ENCODE data around the gene PRSS3.
"Not testable (repeated sequence)": the region's sequence is repeated elsewhere in the genome, so short reads cannot be mapped to it uniquely, and the experiment has no call there.

Gene PRSS3

DNA sequence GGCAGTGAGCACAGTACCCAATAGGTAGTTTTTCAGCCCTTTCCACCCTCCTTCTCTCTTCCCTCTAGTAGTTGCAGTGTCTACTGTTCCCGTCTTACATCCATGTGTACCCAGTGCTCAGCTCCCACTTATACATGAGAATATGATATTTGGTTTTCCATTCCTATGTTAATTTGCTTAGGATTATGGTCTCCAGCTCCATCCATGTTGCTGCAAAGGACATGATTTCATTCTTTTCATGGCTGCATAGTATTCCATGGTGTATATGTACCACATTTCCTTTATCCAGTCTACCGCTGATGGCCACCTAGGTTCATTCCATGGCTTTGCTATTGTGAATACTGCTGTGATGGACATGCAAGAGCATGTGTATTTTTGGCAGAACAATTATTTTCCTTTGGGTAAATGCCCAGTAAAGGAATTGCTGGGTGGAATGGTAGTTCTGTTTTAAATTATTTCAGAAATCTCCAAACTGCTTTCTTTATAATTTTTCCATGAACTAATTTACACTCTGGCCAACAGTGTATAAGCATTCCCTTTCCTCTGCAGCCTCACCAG lies 6.7 kb downstream of the PRSS3 start:
- H3K4me3 ChIP-seq (ENCODE audit: extremely low read depth, insufficient read depth, low read length, poor library complexity, severe bottlenecking); H3K9me3 ChIP-seq (ENCODE audit: control insufficient read depth, low read length): not testable (repeated sequence)
- whole genome bisulfite sequencing, 2 experiments (ENCODE audit: insufficient coverage in 2 of 2): no CpG with 5 or more reads among the region's 2 CpGs

DNA sequence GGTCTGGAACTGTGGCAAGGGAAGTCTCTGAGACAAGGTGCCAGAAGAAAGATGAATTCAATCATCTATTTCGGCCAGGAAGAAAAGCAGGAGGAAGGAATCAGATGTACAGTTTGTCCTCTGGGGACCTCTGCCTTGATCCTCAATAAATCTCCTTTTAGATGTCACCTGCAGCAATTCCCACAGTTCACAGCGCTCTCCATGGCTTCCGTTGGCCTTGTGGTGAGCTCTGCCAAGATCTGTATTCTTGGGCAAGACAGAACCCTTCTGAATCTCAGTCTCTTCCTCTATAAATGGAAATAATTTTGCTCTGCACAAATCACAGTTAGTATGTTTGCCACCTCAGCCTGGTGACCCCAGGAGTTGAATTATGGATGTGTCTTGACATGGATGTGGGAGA lies 8.8 kb downstream of the PRSS3 start:
- not testable (repeated sequence) for H3K9me3 ChIP-seq (ENCODE audit: control insufficient read depth, low read length); H3K4me3 ChIP-seq (ENCODE audit: extremely low read depth, insufficient read depth, low read length, poor library complexity, severe bottlenecking); H3K27ac ChIP-seq (ENCODE audit: low read depth, low read length, severe bottlenecking); H3K36me3 ChIP-seq (ENCODE audit: control insufficient read depth, insufficient read depth, low read length); H3K4me1 ChIP-seq (ENCODE audit: control insufficient read depth, insufficient read depth, low read length, poor library complexity, severe bottlenecking)
- 82 to 95% methylated on average over 3 of the region's 3 CpGs for WGBS, 2 experiments (ENCODE audit: insufficient coverage in 2 of 2)

More for the DNA sequence above, 6.7 kb downstream of the PRSS3 start:
- H3K36me3 ChIP-seq (ENCODE audit: control insufficient read depth, insufficient read depth, low read length); H3K4me1 ChIP-seq (ENCODE audit: control insufficient read depth, insufficient read depth, low read length, poor library complexity, severe bottlenecking); H3K27ac ChIP-seq (ENCODE audit: low read depth, low read length, severe bottlenecking): not testable (repeated sequence)

DNA sequence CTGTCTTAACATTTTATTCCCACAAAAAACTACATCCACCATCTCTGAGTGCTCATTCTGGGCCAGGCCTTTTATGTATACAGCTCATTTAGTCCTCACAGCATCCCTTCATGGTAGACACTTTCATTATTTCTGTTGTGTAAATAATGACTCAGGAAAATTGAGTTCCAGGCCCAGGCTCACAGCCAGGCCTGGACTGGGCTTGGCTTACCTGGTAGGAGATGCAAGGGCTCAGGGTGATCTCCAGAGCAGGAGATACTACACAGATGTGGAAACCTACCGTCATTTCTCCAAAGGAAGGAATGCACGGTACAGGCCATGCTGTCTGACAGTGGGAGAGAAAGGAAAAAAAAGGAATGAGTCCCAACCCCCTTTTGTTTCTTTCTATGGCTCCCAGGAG lies 11.8 kb downstream of the PRSS3 start:
- not testable (repeated sequence) for H3K27ac ChIP-seq (ENCODE audit: low read depth, low read length, severe bottlenecking); H3K9me3 ChIP-seq (ENCODE audit: control insufficient read depth, low read length); H3K4me3 ChIP-seq (ENCODE audit: extremely low read depth, insufficient read depth, low read length, poor library complexity, severe bottlenecking); H3K36me3 ChIP-seq (ENCODE audit: control insufficient read depth, insufficient read depth, low read length); H3K4me1 ChIP-seq (ENCODE audit: control insufficient read depth, insufficient read depth, low read length, poor library complexity, severe bottlenecking)
- 83% methylated on average over 2 of the region's 2 CpGs; no CpG with 5 or more reads in 1 of the 2 experiments for WGBS, 2 experiments (ENCODE audit: insufficient coverage in 2 of 2)

DNA sequence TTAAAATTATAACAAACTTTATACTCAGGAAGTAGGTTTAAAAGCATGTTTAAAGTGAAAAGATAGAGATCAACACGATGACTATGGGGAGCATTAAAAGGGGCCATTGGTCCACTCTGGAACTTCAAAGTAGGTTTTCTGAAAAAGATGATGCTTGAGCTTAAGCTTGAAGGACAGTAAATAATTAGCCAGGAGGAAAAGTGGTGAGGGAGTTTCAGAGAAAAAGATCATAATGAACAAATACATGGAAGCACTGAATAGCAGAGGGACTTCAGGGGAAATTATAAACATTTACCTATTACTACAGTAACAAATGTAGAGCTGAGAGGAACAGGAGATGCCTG lies 13.6 kb downstream of the PRSS3 start:
- 88 to 100% methylated on average over 1 of the region's 1 CpG for WGBS, 2 experiments (ENCODE audit: insufficient coverage in 2 of 2)
- not testable (repeated sequence) for H3K9me3 ChIP-seq (ENCODE audit: control insufficient read depth, low read length); H3K4me3 ChIP-seq (ENCODE audit: extremely low read depth, insufficient read depth, low read length, poor library complexity, severe bottlenecking); H3K27ac ChIP-seq (ENCODE audit: low read depth, low read length, severe bottlenecking); H3K4me1 ChIP-seq (ENCODE audit: control insufficient read depth, insufficient read depth, low read length, poor library complexity, severe bottlenecking); H3K36me3 ChIP-seq (ENCODE audit: control insufficient read depth, insufficient read depth, low read length)

DNA sequence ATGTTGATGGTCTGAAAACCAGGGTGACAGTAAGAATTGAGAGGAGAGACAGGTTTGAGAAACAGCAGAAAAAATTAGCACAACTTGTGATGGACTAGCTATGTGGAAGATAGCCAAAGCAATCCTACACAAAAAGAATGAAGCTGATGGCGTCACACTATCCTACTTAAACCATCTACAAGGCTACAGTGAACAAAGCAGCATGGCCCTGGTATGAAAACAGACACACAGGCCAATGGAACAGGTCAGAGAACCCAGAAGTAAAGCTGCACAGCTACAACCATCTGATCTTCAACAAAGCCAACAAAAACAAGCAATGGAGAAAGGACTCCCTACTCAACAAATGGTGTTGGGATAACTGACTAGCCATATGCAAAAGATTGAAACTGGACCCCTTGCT lies 14.1 kb downstream of the PRSS3 start:
- no CpG with 5 or more reads among the region's 1 CpG for WGBS, 2 experiments (ENCODE audit: insufficient coverage in 2 of 2)
- H3K27ac ChIP-seq (ENCODE audit: low read depth, low read length, severe bottlenecking): no peak overlapping the region

DNA sequence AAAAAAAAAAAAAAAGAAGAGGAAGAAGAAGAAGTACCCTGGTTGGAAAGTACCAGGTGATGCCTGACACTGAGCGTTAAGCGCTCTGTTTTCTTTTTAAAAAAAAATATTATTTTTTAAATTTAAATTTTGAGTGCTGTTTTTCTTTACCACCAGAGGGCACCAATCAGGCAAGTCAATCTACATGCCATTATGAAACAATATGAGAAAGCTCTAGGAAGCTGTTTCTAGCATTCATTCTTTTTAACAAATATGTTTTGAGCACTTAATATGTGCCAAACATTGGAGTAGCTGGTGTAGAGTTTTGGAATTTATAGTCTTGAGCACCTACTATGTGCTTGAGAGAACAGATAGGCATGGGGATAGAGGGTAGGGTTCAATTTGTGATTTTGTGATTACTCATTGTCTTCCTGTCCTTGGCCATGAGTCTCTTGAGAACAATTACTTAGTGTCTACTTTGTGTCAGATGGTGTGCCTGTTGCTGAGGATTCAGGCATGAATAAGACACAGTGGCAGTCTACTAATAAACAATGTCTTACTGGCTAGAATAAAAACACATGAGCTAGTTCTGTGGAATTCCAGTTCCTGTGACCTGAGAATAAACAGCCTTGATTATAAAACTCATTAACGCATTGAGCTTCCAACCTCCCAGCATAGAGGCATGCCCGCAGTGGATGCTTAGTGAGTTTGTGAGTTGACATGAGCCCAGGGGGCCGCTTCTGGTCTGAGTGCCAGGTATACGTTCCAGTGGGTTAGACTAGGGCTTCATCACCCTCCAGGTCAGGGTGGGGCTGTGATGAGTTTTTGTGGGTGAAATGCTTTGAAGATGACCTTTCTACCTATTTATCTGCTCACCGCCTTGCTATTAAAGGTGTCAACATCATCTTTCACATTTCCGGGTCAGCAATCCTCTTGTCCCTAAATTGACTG lies 18.6 kb downstream of the PRSS3 start:
- H3K9me3 ChIP-seq (ENCODE audit: control insufficient read depth, low read length): no peaks in the 10 kb centered on the region
- no peak overlapping the region for H3K4me3 ChIP-seq (ENCODE audit: extremely low read depth, insufficient read depth, low read length, poor library complexity, severe bottlenecking)
- H3K4me1 ChIP-seq (ENCODE audit: control insufficient read depth, insufficient read depth, low read length, poor library complexity, severe bottlenecking): peaks cover 6% of the 10 kb centered on the region
- 85 to 97% methylated on average over 3 to 4 of the region's 8 CpGs for WGBS, 2 experiments (ENCODE audit: insufficient coverage in 2 of 2)
- H3K27ac ChIP-seq (ENCODE audit: low read depth, low read length, severe bottlenecking): peak overlapping the region; percentile 41
- H3K36me3 ChIP-seq (ENCODE audit: control insufficient read depth, insufficient read depth, low read length): no peaks in the 10 kb centered on the region

More for the DNA sequence above, 14.1 kb downstream of the PRSS3 start:
- Histone ChIP-seq H3K4me1 (ENCODE audit: control insufficient read depth, insufficient read depth, low read length, poor library complexity, severe bottlenecking) (no peaks in the 10 kb centered on the region), H3K9me3 (ENCODE audit: control insufficient read depth, low read length) (no peaks in the 10 kb centered on the region), H3K36me3 (ENCODE audit: control insufficient read depth, insufficient read depth, low read length) (no peaks in the 10 kb centered on the region), H3K4me3 (ENCODE audit: extremely low read depth, insufficient read depth, low read length, poor library complexity, severe bottlenecking) (no peak overlapping the region)

DNA sequence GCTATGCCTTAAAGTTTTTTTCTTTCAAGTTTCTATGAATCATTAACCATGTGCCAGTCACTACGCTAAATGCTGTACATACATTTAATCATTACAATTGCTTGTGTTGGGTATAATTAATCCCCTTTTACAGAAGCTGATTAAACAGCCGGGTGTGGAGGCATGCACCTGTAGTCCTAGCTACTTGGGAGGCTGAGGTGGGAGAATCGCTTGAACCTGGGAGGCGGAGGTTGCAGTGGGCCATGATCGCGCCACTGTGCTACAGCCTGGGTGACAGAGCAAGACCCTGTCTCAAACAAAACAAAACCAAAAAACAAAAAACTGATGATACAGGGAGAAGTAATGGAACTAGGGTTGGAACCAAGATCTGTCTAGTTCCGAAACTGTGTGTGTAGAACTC lies 20.4 kb downstream of the PRSS3 start:
- Histone ChIP-seq H3K4me3 (ENCODE audit: extremely low read depth, insufficient read depth, low read length, poor library complexity, severe bottlenecking) (no peak overlapping the region), H3K9me3 (ENCODE audit: control insufficient read depth, low read length) (no peaks in the 10 kb centered on the region), H3K36me3 (ENCODE audit: control insufficient read depth, insufficient read depth, low read length) (peaks cover 4% of the 10 kb centered on the region), H3K27ac (ENCODE audit: low read depth, low read length, severe bottlenecking) (peak overlapping the region; percentile 89), H3K4me1 (ENCODE audit: control insufficient read depth, insufficient read depth, low read length, poor library complexity, severe bottlenecking) (peaks cover 9% of the 10 kb centered on the region)
- WGBS, 2 experiments (ENCODE audit: insufficient coverage in 2 of 2): 93% methylated on average over 3 of the region's 7 CpGs

DNA sequence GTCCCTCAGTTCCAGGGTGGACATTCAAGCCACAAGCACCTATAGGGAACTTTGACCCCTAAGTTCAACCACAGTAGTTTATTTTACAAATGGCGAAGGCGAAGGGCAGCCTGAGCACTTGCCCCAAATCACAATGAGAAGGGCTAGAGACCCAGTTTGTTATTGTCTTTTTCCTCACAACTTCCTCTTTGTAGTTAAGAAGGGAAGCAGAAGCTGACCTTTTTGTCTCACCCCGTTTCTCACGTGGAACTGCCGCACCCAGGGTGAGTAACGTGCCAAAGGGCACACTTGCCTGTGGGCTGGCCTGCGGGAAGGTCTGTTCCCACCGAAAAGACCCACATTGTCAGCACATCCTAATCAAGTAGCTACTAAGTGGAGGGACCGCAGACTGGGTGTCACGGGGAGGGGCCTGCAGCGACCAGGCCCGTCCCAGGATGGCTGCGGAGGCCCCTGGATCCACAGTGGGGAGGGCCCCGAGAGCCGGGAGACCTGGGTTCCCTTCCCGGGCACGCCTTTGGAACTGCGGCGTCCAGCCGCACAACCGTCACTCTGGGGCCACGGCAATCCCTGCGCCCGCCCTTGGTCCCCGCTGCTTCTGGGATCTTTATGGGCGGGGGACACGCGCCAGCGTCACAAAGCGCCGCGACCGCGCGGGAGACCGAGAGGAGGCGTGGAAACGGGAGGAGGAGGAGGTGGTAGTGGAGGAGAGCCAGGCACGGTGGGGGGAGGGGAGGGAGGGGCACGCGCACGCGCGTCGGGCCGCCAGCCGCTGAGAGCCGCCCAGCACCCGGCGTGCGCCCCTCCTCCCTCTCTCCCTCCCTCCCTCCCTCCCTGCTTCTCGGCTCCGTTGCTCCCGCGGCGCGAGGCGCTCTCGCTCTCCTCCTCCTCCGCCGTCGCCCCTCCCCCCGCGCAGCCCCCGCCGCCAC lies 21.2 kb downstream of the PRSS3 start, which contains the start of gene UBE2R2:
TSS of gene UBE2R2 (plus strand) at position 834 of the 926 bp plus-strand sequence. CDS start 598 bp downstream, outside the sequence.
- peak within 1 kb of the TSS; percentile 97 for H3K27ac ChIP-seq (ENCODE audit: low read depth, low read length, severe bottlenecking)
- 6 to 7% methylated on average over 23 to 36 of the region's 66 CpGs for WGBS, 2 experiments (ENCODE audit: insufficient coverage in 2 of 2)

DNA sequence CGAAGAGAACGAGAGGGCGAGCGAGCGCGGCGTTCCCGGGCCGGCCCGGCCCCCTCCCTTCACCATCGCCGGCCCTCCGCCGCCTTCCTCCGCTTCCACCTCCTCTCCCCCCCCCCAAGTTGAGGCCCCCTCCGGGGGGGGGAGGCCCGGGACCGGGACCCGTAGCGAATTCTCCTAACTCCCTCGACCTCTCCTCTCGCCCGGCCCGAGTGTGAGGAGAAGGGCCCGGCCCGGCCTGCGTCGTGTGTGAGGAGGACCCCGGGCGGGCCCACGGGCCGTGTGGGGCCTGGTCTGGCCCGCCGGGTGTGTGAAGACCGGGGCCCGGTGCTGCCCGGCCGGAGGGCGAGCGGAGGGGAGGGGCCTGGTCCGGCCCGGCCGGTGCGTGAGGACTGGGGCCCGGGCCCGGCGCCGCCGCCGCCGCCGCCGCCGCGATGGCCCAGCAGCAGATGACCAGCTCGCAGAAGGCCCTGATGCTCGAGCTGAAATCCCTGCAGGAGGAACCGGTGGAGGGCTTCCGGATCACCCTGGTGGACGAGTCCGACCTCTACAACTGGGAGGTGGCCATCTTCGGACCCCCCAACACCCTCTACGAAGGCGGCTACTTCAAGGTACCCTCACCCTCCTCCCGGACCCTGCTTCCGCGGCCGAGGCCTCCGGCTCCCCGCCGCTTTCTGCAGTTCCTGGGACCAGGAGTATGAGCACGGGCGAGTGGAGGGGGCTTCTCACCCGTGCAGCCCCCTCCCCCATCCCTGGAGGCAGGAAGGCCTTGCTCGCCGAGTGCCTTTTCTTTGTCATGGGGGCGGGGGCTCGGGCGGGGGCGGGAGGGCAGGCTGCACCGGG lies 22.2 kb downstream of the PRSS3 start:
- WGBS, 2 experiments (ENCODE audit: insufficient coverage in 2 of 2): 0% methylated on average over 34 to 41 of the region's 81 CpGs
- Histone ChIP-seq H3K36me3 (ENCODE audit: control insufficient read depth, insufficient read depth, low read length) (peaks cover 9% of the 10 kb centered on the region), H3K4me1 (ENCODE audit: control insufficient read depth, insufficient read depth, low read length, poor library complexity, severe bottlenecking) (peaks cover 9% of the 10 kb centered on the region)

More for the DNA sequence above, 21.2 kb downstream of the PRSS3 start, which contains the start of gene UBE2R2:
- H3K9me3 ChIP-seq (ENCODE audit: control insufficient read depth, low read length): no peaks in the 10 kb centered on the region
- peak within 1 kb of the TSS; percentile 92 for H3K4me3 ChIP-seq (ENCODE audit: extremely low read depth, insufficient read depth, low read length, poor library complexity, severe bottlenecking)
- peaks cover 4% of the 10 kb centered on the region for H3K36me3 ChIP-seq (ENCODE audit: control insufficient read depth, insufficient read depth, low read length)
- peaks cover 9% of the 10 kb centered on the region for H3K4me1 ChIP-seq (ENCODE audit: control insufficient read depth, insufficient read depth, low read length, poor library complexity, severe bottlenecking)

More for the DNA sequence above, 22.2 kb downstream of the PRSS3 start:
- H3K27ac ChIP-seq (ENCODE audit: low read depth, low read length, severe bottlenecking): peak overlapping the region; percentile 97
- no peaks in the 10 kb centered on the region for H3K9me3 ChIP-seq (ENCODE audit: control insufficient read depth, low read length)
- H3K4me3 ChIP-seq (ENCODE audit: extremely low read depth, insufficient read depth, low read length, poor library complexity, severe bottlenecking): peak overlapping the region; percentile 92

All from mesodermal cell (in vitro differentiated cells).